CD4-positive, alpha-beta T cell treated with Interleukin-17A for 4 hours (primary cell): ENCODE data around the gene HAAO.

Source experiments
- DNase-seq: peaks from one replicate; pipeline ENCODE4 v3.0.0-alpha.2; 2020; ENCODE audit warnings: mixed read lengths

Gene HAAO

GRCh38 chr2:42792087-42792582, 248 bp downstream of the HAAO start:
- DNase-seq, result no peak

DNA sequence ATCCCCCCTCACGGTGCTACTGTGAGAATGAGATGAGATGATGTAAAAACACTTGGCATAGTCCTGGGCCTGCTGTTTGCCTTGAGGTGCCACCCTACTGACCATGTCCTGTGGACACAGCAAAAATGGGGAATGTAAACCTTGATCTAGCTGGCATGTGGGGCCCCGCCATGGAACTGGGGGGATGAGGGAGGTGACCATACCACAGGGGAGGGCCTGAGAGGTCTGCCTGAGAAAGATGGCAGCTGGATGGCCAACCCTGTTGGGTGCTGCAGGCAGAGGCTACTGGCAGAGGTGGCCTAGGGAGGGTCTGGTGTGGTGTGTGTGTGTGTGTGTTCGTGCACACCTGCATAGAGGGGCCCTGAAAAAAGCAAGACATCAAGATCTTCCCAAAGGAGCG, 777 bp downstream of the HAAO start:
- DNase-seq, result no peak

- no peak for DNase-seq
Measured at GRCh38 chr2:42789751-42790150, 2.6 kb downstream of the HAAO start.

DNA sequence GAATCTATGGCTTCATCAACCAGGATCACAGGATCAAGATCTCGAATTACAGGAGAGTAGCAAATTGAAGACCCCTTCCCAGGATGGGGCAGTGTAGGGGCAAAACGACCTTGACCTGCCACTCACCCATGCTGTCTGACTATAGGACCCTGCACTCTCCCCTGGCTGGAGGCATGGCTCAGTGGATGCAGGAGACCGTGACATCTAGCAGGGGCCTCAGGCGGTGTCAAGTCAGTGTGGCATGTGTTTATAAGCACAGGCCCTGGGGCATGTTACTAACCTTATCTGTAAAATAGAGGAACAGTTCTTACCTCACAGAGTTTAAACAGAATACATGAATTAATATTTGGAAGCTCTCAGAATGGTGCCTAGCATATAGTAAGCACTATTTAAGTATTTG, 3.5 kb downstream of the HAAO start:
- no peak for DNase-seq

DNA sequence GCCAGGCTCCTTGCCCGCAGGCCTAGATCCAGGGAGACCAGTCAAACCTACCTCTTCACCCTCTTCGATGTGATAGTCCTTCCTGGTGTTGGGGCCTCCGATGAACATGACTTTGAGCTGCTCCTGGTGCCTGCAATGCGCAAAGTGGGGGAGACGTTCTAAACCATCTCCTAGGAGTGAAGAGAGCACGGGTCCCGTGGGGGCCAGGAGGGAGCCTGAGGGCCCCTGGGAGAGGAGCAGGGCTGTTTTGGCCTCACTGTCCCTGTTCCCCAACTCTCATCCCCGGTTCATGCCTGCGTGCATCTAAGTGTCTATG, 3.9 kb downstream of the HAAO start:
- DNase-seq, result no peak

DNA sequence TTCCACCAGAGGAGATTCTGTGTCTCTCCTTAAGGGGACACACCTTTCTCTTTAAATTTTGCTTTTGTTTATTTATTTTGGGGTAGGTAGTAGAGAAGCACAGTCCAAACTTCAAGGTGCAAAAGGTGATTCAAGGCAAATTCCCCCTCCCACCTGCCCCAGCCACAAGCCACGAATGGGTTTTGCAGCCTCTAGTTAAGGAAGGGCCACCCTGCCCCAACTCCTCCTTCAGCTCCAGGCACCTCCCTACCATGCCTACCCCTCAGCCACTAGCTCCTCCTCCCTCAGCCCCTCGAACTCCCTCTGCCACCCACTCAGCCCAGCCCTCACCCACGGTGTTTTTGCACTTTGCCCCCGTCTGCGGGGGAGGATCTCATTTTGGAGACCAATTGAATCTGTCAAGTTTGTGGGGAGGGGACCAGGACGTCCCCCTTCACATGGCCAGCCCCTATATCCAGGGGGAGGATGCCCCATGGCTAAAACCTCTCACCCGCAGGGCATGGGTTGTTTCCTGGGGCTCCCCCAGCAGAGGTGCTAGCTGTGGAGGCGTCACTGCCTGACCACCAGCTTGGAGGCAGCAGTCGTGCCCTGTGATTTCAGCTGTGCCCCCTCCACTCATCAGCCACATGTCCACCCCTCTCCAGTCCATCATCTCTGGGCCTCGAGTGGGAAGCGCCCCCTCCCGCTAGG, 4.5 kb downstream of the HAAO start:
- no peak for DNase-seq

DNA sequence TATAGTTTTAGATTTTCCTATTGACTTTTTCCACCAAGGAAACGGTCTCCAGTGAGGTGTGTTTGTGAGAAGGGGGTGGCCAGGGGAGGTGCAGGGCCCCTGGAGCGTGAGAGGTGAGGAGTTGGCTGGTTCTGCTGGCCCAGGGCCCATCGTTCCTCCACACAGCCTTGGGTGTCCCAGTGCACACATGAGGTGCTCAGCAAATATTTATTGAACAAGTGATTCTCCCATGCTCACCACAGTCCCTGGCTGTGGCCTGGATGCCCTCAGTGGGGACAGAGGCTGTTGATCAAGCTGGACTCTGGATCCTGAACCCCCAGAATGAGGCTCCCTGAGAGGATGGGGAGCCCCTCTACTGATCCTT, 5.0 kb downstream of the HAAO start:
- DNase-seq, result no peak

GRCh38 chr2:42786561-42787345, 5.6 kb downstream of the HAAO start:
- DNase-seq, result no peak

DNA sequence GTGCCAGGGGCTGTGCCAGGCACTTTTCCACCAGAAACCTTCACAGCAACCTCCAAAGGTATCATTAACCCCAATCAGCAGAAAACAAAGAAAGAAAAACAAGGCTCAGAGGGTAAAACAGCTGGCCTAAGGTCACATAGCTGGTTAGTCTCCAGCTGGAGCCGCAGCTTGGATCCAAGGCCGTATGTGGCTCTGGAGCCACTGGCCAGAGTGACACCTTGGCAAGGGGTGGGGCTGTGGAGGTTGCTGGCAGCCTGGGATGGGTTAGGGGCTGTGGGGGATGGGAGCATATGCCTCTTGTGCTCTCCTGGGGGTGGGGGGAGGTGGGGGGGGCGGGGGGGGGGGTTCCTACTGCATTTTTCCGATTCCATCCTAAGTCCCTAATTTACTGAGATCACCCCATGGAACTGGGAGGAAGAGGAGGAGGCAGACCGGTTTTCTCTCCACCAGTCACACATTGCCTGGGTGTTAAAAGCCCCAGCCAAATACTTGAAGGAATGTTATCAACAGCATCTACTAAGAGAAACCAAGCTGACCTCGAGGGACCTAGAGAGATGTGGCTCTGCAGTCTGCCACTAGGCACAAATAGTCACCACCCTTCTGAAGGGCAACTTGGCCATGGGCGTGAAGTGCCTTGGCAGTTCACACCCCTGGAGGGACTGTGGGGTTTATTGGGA, 8.0 kb downstream of the HAAO start:
- no peak for DNase-seq

DNA sequence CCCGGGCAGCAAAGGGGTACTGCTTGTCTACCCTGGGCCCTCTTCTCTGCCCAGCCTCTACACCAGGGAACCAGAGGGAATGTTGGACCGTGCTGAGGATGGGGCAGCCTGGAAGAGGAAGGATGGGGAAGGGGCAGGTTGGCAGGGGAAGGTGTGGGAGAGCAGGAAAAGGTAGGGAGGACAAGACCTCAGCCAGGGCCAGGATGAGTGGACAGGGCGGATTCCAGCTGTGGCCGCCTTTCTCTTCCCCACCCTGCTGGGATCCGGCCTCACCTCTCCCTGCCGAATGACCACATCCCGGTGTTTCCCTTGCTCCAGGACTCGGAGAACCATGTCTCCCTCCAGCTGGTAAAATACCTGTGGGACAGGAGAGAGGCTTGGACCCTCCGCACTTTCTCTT, 8.9 kb downstream of the HAAO start:
- DNase-seq, result no peak

DNA sequence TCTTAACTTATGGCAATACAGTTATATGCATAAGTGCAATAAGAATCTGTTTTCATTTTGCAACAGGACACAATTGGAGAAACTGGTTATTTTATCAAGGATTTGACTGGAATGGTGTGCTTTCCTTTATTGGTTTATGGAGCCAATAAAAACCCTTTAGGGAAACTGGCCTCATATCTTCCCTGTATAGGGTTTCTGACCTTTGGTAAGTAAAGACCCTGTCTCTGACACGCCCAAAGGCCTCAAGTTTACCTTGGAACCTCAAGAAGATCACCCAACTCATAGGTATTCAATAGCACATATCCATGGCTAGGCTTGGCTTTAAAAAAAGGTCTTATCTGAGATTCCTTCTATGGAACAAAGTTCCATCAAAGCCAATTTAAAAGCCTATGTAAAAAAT, 11.2 kb downstream of the HAAO start:
- no peak for DNase-seq

- DNase-seq, result no peak
Measured at GRCh38 chr2:42777883-42778805, 14.2 kb downstream of the HAAO start.

DNA sequence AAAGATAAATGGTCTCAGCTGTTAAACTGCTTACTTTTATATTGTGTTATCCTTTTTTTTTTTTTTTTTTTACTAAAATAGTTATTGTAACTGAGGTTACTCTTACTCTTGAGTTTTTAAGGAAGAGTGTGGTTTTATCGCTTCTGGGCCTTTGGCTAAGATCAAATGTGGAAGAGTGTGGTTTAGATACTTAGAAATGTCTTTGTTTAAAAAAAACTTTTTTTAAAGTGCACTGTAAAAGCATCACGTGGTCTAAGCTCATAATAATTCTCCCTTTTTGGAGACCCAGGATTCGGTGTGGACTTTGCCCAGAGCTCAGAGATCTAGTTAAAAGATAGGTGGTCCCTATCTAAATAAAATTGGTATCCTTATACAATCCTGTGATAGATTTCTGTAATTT, 16.6 kb downstream of the HAAO start:
- DNase-seq, result no peak

DNA sequence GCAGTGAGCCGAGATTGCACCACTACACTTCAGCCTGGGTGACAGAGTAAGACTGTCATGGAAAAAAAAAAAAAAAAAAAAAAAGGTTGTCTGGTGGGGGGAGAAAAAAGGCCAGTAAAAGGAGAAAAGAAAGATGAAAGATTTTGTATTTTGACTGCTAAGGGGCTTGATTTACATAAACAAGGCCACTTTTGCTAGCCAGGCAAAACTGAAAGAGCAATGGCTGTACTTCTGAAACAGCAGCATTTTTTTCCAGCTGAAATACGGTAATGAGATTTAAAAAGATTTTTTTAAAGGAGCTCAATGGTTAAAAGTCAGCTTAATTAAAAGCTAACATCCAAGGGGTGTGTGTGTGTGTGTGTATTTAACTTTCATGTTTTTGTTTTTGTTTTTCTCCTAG, 17.2 kb downstream of the HAAO start:
- no peak for DNase-seq

DNA sequence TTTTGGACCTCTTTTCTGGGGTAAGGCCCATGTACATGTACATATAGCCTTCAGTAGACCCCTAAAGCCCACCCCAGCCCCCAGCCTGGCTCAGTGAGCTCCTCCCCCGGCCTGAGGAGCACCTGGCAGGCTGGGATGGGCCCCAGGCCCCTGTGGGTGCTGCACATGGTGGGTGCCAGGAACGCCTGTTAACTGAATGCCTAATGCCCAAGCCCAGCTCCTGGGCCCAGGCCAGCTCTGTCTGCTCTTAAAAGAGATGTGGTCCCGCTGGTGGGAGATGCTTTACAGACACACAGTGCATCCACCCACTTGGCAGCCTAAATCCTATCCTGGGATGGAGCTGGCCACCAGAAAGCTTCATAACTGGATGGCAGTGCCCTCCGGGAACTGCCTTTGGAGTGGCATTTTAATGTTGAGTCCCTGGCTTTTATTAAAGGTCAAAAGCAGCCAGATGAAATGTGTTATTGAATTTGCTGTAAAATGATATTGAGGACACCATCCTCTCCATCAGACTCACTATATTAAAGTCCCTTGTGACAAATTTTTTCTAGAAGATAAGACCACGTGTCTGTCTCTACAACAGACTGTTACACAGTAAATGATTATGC, 20.7 kb downstream of the HAAO start:
- no peak for DNase-seq

- DNase-seq, result no peak
Measured at GRCh38 chr2:42770288-42771131, 21.9 kb downstream of the HAAO start.

GRCh38 chr2:42769583-42770287, 22.6 kb downstream of the HAAO start:
- DNase-seq, result no peak

GRCh38 chr2:42768706-42769256, 23.6 kb downstream of the HAAO start:
- no peak for DNase-seq

DNA sequence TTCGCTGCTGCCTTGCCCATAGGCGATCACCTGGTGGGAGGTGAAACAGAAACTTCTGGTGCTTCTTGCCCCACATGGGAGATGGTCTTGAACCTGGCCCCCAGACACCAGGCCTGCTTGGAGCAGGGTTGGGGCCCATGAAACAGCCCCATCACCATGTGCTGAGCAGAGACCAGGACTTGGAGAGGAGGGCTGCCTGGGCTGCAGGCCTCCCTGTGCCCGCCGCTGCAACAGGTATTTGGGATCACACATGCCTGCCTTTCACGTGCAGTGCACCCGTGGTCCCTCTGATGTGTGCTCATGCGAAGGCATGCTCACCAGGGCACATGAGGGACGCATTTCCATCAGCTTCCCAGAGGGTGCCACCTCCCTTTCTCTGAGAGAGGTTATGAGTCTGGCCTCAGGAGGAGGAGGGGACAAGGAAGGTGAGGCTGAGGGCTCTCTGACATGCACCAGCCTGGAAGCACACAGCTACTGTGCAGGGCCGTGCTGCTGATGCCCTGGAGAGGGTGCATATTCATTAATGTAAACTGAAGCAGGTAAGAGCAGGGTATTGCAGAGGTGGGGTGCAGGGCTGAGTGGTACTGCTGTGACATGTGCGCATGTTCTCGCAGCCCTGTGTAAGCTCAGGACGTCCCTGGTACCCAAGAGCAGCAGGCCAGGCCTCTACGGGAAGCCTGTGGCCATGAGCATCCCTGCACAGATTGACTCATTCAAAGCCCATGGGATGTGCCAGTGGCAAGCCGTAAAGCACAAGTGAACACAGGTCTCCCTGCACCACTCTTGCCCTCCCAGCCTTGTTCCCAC, 24.3 kb downstream of the HAAO start:
- no peak for DNase-seq
